NB4 (cell line): ENCODE results near the gene ZFPM1.
A peak's percentile ranks its signal among the peaks of the same experiment; 100 is the strongest.

ENCODE experiments used
- DNase-seq: peaks from one replicate; pipeline ENCODE4 v3.0.0; 2010; ENCODE audit warnings: low read depth
- H3K4me3 ChIP-seq: one replicate; pipeline ENCODE4 v1.5.1; 2011; ENCODE audit warnings: mild to moderate bottlenecking, low read depth, low read length, moderate library complexity
- CTCF ChIP-seq: IDR thresholded peaks from one replicate; pipeline ENCODE4 v1.5.1; 2012; ENCODE audit warnings: low read depth, low read length
- MAX ChIP-seq: IDR thresholded peaks from 2 replicates; pipeline ENCODE4 v1.6.1; 2011; ENCODE audit warnings: low read depth, low read length
- MYC ChIP-seq: IDR thresholded peaks from 2 replicates; pipeline ENCODE4 v1.6.1; 2011; ENCODE audit warnings: low read depth, low read length
- POLR2A ChIP-seq: IDR thresholded peaks from 2 replicates; pipeline ENCODE4 v1.6.1; 2011; ENCODE audit warnings: mild to moderate bottlenecking; ENCODE audit not compliant: insufficient read length; ENCODE audit errors: extremely low read depth

ZFPM1 gene

GRCh38 chr16:88416686-88417085, 36.4 kb upstream of the ZFPM1 start:
- no peak overlapping the region for H3K4me3 ChIP-seq
- DNase-seq, result no peak
- TF ChIP-seq CTCF (no peak), POLR2A (no peak), MYC (no peak), MAX (no peak)

GRCh38 chr16:88417684-88418476, 35.2 kb upstream of the ZFPM1 start:
- TF ChIP-seq MYC (no peak), POLR2A (no peak), MAX (peak; percentile 22; the same call in 1 of the 2 replicates), CTCF (no peak)
- DNase-seq, result no peak
- H3K4me3 ChIP-seq, result no peak overlapping the region

- no peak overlapping the region for H3K4me3 ChIP-seq
- TF ChIP-seq CTCF, result no peak
- no peak for TF ChIP-seq POLR2A
- no peak for TF ChIP-seq MAX
- TF ChIP-seq MYC, result no peak
- DNase-seq, result no peak
These were observed 34.2 kb upstream of the ZFPM1 start for GRCh38 chr16:88418869-88419268.

- H3K4me3 ChIP-seq, result no peak overlapping the region
- no peak for DNase-seq
- no peak for TF ChIP-seq POLR2A
- no peak for TF ChIP-seq MYC
- TF ChIP-seq MAX, result no peak
- TF ChIP-seq CTCF, result no peak
These were observed 33.3 kb upstream of the ZFPM1 start for GRCh38 chr16:88419790-88420189.

- no peak for TF ChIP-seq POLR2A
- TF ChIP-seq MYC, result no peak
- TF ChIP-seq MAX, result no peak
- no peak for TF ChIP-seq CTCF
- DNase-seq, result no peak
These were observed 32.6 kb upstream of the ZFPM1 start for GRCh38 chr16:88420496-88420895.

More at GRCh38 chr16:88420496-88420895, 32.6 kb upstream of the ZFPM1 start:
- no peak overlapping the region for H3K4me3 ChIP-seq
